Erythroblast (primary cell): Measurements from ENCODE around the gene U2AF2.

ENCODE experiments used
- DNase-seq, 2 experiments: peaks; one replicate each; lab custom pipeline; 2025; lab: John Stamatoyannopoulos, UW
- GATA1 ChIP-seq: IDR thresholded peaks from 2 replicates; pipeline ENCODE4 v1.6.1; 2011; ENCODE audit warnings: low read depth, mild to moderate bottlenecking, control low read depth, low read length, moderate library complexity
- POLR2A ChIP-seq: IDR thresholded peaks from 2 replicates; pipeline ENCODE4 v1.6.1; 2011; ENCODE audit warnings: mild to moderate bottlenecking, low read length

The U2AF2 gene

DNA sequence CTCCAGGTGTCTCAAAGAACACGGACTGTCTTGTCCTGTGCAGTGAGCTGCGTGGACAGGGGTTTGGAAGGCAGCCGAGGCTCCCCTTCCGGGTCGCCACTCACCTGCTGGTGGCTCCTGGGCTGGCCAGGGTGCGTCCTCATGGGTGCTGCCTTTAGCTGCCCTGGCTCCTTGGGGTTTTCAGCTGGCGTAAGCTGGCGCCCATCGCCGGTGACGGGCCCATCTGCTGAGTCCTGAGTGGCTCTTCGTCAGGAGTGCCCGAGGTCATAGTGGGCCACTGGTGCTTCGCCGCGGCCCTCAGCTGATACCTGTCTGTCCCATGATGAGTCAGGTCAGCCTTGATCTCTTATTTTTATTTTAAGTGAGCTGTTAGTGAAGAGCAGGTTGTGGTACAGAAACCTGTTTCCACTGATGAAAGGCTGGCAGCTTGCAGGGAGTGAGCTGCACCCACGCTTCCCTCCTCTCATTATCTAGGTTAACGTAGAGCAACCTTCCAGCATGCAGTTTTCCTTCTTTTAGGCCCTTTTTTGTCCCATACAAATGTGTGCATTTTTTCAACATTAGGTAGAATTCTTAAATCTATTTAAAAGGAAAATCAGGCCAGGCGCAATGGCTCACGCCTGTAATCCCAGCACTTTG is 38.6 kb downstream of the U2AF2 start:
- TF ChIP-seq POLR2A = no peak
- TF ChIP-seq GATA1 = no peak
- no peak for DNase-seq

DNA sequence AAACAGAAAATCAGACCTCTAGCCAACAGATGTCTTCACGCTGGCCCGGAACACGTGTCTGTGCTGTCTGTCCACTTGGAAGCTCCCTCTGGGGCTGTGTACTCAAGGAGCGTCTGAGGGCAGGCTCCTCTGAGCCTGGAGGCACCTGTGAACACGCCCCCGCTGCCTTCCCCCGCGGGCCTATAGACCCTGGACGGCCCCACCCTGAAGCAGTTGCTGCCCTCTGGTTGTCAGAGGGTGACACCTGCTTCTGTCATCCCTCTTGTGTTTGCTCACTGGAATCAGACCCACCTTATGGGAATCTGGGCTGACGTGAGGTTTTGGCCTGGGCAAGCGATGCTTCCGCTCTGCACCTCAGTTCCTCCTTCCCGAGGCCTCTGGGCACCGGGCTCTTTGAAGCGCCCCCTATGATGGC is 39.4 kb downstream of the U2AF2 start:
- TF ChIP-seq GATA1 (no peak), POLR2A (no peak)
- DNase-seq = no peak

DNA sequence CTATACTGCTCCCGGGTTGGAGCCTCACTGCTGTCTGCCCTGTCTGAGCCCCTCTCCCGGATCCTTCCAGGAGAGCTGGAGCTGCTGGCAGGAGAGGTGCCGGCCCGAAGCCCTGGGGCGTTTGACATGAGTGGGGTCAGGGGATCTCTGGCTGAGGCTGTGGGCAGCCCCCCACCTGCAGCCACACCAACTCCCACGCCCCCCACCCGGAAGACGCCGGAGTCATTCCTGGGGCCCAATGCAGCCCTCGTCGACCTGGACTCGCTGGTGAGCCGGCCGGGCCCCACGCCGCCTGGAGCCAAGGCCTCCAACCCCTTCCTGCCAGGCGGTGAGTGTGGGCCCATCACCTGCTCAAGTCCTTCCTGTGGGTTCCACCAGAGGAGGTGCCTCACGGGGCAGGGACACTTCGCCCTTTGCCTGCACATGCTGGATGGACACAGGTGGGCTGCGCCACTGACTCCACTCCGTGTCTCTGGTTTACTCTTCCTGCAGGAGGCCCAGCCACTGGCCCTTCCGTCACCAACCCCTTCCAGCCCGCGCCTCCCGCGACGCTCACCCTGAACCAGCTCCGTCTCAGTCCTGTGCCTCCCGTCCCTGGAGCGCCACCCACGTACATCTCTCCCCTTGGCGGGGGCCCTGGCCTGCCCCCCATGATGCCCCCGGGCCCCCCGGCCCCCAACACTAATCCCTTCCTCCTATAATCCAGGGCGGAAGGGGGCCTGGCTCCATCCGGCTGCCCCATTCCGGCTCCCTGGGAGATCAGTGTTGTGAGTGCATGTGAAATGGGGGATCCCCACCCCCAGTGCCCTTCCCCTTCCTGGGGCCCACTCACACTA is 40.0 kb downstream of the U2AF2 start:
- DNase-seq = no peak
- no peak for TF ChIP-seq POLR2A
- no peak for TF ChIP-seq GATA1

DNA sequence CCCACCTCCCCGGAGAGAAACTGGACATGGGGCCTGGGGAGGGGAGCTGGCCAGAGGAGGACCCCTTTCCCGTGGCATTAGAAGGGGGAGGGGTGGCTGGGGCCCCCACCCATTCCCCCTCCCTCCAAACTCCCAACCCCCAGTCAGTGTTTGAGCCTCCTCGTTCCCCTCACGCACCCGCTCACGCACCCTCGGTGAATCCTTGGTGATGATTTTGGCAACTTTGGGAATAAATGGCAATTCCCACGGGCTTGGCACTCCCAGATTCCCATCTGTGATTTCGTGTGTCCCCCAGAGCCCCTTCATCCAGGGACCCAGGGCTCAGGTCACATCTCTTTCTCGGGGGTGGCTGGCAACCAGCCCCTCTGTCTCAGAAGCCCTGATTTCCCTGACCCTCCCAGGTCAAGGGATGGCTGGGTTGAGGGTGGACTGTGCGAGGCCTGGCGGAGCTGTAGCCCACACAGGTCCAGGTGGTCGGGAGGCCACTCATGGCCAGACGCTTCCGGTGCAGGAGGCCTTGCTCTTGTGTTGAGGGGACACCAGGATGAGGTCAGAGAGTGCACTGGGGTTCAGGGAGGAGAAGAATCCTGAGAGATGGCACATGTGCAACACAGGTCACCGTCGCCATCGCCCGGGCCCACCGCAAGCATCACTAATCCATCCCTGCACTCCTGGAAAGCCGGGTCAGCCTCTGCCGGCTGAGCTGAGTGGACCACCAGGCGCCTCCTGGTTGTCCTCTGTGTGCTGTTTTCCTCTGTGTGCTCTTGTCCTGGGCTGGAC is 40.9 kb downstream of the U2AF2 start:
- DNase-seq = no peak
- no peak for TF ChIP-seq GATA1
- no peak for TF ChIP-seq POLR2A

DNA sequence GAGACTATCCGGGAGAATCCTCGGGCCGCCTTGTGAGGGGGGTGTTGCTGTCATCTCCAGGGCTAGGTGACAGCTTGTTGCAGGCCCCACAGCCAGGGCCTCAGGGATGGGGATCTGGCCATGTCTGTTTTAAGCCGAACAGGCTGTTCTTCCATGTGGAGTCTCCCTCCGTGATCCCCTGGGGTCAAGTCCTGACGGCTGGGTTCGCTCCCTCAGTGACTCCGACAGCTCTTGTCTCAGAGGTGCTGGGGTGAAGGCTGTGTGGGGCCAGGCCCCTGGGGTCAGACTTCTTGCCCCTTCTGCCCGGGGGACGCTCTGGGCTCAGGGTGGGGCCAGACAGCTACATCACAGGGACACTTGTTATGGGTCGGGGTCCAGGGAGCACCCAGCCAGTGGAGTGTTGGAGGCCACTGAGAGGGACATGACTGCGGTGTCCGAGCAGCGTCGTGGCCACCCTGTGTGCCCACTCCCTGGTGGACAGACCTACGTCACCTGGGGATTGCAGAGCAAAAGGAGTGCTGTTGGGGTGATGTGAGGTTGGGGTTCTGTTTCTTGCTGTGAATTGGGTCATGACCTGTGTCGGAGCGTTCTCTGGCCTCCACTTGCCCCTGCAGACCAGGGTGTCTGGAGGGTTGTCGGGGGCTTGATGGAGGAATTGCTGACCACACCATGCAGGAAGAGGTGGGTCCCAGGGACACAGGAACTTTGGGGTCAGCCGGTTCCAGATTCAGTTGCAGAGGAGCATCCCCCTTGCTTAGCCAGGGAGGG is 41.6 kb downstream of the U2AF2 start:
- no peak for DNase-seq
- TF ChIP-seq POLR2A = no peak
- TF ChIP-seq GATA1 = no peak

DNA sequence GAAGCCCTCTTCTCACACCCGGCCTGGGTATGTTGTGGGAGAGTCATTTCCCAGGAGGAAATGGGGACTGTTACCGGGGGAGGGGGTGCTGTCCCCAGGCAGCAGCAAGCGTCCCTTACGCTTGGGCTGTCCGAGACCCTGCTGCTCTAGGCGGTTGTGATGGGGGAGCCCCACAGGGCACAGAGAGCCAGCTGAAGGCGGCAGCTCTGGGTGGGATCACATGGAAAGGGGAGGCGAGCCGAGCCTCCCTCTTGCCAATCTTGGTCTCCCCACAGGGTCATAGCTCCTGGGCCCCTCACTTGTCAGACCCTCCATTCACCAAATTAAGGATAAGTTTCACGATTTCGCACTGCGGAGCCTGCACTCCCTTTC is 42.2 kb downstream of the U2AF2 start:
- no peak for TF ChIP-seq POLR2A
- TF ChIP-seq GATA1 = no peak
- DNase-seq = no peak

DNA sequence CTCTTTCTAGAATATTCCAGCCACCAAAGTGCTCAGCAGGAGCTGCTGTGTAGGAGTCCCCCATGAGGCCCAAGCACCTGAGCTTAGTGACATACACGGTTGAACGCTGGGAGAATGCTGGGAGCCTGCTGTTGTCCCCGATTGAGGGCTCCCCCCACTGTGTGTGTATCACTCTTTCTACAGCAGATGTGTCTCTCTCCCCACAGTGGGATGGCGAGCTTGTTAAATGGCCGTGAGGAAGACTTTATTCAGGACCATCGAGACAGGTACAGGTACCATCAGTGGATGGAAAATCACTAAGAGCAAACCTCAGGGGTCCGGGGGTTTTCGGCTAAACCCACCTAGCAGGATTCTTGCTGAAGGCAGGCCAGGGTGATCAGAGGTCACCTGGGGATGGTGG is 42.9 kb downstream of the U2AF2 start:
- TF ChIP-seq GATA1 = no peak
- no peak for TF ChIP-seq POLR2A
- DNase-seq = no peak

DNA sequence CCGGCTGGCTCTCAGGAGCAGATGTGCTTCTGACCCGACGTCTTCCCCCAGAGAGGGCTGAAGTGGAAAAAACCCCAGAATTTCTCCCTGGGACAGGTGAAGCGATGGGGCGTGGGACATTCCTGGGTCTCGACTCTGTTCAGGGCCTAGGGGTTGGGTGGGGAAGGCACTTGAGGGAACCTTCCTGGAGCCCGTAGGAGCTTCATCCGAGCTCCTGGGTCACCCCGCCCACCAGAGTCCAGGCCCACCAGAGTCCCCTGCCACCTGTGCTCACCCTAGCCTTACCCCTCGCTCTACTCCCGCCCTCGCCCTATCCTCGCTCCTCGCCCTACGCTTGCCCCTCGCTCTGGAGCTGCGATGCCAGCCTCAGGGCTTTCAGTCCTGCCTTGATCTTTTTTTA is 43.4 kb downstream of the U2AF2 start:
- no peak for DNase-seq
- TF ChIP-seq GATA1 (no peak), POLR2A (no peak)

DNA sequence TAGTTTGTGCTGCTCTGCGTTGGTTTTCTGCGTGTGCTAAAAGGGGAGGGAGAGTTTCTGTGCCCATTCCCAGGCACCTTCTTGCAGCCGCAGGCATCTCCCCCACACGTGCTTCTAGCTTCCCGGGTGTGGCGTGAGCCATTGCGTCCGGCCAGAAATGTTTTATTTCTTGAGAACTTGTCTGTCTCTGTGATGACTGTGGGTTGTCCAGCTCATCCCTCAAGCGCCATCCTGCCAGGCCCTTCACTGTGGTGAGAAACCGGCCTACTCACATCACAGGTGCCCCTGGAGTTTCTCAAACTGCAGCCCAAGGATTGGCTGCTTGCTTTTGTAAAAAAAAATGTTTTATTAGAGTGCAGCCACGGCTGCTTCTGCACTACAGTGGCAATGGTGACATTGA is 44.4 kb downstream of the U2AF2 start:
- no peak for DNase-seq
- TF ChIP-seq POLR2A (no peak), GATA1 (no peak)

DNA sequence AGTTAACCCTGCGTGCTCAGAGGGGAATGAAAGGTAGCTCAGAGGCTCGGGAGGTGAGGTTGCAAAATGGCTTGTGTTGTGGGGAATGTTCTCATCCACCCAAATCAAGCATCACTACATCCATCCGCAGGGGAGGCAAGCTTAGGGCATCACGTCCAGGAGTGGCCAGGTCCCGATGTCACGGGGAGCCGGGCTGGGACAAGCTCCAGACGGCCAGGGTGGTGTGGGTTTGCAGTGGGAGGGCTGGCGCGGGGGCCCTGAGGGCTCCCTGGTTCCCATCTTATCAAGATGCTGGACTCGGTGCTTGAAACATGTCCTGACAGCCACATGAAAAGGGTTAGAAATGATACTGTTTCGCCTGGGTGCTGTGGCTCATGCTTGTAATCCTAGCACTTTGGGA is 46.0 kb downstream of the U2AF2 start:
- TF ChIP-seq GATA1 (no peak), POLR2A (no peak)
- DNase-seq = no peak

DNA sequence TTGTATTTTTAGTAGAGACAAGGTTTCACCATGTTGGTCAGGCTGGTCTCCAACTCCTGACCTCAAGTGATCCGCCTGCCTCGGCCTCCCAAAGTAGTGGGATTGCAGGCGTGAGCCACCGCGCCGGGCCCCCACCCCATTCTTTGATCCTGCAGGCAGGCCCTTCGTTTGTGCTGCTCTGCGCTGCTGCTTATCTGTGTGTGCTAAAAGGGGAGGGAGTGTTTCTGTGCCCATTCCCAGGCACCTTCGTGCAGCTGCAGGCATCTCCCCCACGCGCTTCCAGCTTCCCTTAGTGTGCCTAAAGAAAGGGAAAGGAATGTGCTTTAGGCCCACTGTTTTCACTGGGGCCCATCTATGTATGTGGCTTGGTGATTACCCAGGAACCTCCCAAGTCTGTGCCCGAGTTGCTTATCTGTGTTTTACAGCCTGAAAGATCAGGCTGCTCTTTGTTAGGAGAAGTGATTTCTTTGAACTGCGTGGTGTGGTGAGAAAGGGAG is 47.3 kb downstream of the U2AF2 start:
- peak; percentile 71 to 86 for DNase-seq

DNA sequence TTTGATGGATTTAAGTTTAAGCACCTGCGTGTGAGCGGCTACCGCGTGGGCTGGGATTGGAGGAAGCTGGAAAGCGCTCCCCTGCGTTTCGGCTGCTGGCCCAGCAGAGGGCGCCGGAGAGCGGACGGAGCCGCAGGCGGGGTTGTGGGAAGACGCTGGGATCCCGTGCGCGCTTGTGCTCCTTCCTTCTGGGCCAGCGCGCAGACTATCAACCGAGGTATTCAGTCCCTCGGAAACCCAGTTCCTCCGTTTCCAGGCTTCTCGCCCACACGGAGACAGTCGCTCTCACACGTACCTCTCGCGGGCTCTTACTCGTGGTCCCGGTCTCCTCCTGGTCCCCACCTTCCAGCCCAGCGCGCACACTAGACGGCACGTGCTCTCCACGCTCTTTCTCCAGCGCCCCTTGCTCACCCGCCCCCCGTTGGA is 49.0 kb downstream of the U2AF2 start:
- no peak for TF ChIP-seq POLR2A
- TF ChIP-seq GATA1 = no peak
- DNase-seq = peak; percentile 45 to 64

More for the DNA sequence above, 47.3 kb downstream of the U2AF2 start:
- peak; percentile 44 for TF ChIP-seq GATA1
- TF ChIP-seq POLR2A = no peak

DNA sequence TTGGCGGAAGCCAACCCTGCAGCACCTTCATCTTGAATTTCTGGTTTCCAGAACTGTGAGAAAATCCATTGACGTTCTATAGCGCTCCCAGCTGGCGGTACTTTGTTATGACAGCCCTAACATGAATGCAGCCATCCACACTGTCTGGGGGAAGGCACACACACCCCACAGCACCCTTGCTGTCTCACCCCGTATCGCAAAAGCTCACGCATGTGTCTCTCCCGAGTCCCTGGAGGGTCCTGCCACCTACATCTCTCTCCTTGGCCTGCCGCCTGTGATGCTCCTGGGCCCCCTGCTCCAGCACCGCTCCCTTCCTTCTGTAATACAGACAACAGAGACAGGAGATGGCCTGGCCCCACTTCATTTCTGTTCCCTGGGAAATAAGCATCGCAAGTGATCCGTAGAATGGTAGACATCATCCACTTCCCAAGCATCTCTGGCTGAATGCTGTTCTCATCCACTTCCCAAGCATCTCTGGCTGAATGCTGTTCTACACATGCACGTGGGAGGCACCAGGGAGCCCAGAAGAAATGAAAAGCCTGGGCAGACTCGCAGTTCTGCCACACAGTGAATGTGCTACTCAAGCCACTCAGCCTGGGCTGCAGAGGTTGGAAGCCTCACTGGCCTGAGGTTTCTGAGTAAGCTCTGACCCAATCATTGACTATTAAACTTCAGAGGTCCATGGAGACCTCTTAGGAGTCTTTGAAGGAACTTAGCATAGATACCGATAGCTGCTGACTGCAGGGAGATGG is 49.8 kb downstream of the U2AF2 start:
- TF ChIP-seq GATA1 (no peak), POLR2A (no peak)
- DNase-seq = peak; percentile 28 to 44
